ENCODE measurements around the gene DPYSL4.

DPYSL4 gene

DNA sequence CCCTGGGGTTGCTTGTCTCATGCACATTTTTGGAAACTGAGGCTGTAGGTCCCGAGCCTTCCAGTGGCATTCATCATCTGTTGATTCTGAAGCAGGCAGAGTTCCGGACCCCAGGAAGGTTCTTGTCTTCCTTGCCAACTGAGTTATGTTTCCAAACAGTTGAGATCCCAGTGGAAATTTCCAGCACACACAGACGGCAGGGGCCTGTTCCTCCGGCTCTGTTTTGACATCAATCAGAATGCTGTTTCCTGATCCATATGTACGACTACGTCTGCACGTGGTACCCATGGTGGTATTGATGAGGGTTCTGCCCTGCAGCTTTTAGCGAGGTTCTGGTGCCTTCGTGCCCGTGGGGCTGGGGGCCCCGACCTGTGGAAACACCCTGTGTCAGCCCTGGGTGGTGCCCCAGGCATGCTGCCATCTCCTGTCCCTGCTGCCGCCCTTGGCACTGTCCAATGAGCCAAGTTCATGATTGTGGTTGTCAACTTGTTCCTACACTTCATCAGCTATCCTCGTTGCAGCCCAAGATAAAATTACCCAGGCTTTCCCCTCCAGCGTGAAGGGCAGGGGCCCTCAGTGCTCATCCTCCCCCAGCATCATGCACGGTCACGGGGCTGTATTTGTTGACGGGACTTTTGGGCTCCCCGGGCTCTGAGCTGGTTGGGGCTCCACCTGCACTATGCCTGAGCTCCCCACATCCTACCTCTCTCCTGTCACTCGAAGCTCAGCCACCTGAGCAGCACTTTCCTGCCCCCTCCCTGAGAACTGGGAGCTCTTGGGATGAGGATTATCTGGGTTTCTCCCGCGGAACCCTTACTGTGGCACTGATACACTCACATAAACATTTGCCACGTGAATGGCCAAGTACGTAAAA, 7.8 kb upstream of the DPYSL4 start:
- no peak for DNase-seq (ENCODE audit: low spot score)

- DNase-seq (ENCODE audit: low spot score) = no peak
Observed at GRCh38 chr10:132179551-132180392, 7.0 kb upstream of the DPYSL4 start.

DNA sequence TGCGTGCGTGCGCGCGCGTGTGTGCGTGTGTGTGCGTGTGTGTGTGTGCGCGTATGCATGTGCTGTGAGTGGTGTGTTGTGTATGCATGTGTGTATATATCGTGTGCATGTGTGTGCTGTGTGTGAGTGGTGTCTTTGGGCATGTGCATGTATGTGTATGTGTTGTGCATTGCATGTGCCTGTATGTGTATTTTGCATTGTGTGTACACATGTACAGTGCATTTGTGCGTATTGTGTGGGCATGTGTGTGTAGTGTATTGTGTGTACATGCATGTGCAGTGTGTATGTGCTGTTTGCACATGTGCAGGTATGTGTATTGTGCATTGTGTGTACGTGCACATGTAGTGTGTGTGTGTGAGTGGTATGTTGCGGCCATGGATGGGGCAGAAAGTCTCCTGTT, 6.0 kb upstream of the DPYSL4 start:
- DNase-seq (ENCODE audit: low spot score) = no peak

DNA sequence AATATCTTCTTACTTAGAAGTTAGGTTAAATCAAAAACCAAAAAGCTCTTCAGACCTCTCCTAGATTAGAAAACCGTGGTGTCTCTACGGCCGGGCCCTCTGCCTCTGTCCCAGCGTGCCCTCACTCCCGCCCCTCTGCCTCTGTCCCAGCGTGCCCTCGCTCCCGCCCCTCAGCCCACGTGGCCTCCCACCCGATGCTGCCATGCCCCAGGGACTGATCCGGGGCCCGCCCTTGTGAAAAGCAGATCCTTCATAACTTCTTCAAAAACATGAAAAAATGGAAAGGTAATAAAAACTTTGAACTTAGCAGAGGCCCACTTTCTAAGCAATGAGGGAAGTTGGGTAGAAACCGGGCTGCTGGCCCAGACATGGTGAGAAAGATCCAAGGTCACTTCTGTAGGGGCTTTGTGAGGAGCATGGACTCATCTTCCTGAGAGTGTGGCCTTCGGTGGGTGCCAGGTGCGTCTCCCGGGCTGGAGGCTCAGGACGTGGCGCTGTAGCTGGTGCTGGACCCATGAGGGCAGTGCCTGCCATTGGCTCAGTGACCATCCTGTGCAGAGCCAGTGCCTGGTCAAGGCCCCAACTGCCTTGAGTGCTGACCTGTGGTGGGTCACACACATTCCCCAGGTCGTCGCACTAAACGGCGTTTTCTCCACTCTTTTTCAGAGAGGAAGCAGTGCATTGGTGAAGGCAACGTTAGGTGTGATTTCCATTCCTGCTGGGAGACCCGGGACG, 4.9 kb upstream of the DPYSL4 start:
- no peak for DNase-seq (ENCODE audit: low spot score)

DNA sequence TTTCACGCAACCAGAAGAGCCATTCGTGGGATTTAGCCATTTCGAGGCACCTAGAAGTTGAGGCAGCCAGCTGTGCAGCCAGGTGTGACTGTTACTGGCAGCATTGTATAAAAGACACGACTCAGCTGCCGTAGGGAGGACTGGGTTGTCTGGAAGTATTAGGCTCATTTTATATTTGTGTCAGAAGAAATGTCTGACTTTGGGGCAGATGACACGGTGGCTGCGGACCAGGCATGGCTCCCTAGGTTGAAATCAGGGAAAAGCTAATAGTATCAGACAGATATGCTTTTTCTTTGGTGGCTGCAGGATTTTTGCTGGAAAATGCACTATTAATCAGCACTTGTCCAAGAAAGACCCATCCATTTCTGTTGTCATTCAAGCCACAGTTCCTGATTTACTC, 4.2 kb upstream of the DPYSL4 start:
- DNase-seq (ENCODE audit: low spot score) = no peak

DNA sequence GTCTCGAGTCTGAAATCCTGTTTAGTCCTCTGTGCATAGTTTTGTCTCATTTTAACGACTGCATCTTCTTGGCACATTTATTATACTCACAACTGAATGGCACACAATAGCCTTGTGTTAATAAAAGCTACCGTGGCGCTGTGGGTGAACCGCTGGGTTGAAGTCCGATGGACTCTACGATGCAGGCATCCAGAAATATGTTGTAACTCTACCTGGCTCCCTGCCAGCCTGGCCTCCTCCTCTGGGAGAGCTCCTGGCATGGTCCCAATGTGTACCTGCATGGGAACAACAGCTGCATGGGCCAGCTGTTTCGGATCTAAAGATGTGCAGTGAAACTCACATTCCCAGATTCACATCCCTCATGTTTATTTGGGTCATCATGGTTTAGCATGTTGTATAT, 3.7 kb upstream of the DPYSL4 start:
- DNase-seq (ENCODE audit: low spot score) = no peak

GRCh38 chr10:132184816-132185593, 1.7 kb upstream of the DPYSL4 start:
- no peak for DNase-seq (ENCODE audit: low spot score)

DNA sequence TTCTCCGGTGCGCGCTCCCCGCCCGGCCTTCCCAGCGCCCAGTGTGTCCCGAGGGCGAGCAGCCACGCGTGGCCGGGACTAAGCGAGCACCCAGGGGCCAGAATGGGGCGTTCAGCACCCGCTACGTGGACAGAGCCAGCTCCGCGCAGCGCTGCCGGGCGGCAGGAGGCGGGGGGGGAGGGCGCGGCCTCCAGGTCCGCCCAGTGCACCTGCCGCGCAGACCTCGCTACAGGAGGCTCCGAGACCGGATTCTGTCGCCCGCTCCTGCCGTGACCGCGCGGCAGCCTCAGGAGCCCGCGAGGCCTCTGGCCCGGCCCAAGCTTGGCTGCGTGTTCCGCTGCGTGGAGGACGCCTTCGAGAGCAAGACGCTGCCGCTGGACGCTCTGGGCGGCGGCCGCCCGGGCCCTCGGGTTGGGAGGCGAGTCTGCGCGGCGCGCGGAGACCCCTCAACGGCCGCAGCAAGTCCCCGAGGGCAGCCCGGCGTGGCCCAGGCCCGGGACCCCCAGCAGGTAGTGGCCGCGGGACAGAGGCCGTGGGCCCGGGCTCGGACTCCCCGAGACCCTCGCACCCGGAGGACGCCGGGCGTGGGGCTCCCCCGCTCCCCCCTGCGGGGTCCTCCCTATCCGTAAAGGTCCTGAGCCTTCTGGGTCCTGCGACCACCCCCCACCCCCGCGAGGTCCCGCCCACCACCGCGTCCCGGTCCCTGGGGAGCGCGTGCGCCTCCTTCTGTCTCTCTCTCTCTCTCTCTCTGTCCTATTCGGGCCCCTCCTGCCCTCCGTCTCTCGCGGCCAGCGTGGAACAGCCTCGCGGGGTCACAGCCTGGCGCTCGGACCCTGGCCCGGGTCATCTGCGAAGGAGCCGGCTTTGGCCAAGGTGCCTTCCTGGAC, 904 bp upstream of the DPYSL4 start:
- DNase-seq (ENCODE audit: low spot score) = peak; percentile 89

GRCh38 chr10:132187430-132188138, 836 bp downstream of the DPYSL4 start:
- peak; percentile 66 for DNase-seq (ENCODE audit: low spot score)

GRCh38 chr10:132188331-132188730, 1.6 kb downstream of the DPYSL4 start:
- no peak for DNase-seq (ENCODE audit: low spot score)

GRCh38 chr10:132189016-132189415, 2.3 kb downstream of the DPYSL4 start:
- no peak for DNase-seq (ENCODE audit: low spot score)

DNA sequence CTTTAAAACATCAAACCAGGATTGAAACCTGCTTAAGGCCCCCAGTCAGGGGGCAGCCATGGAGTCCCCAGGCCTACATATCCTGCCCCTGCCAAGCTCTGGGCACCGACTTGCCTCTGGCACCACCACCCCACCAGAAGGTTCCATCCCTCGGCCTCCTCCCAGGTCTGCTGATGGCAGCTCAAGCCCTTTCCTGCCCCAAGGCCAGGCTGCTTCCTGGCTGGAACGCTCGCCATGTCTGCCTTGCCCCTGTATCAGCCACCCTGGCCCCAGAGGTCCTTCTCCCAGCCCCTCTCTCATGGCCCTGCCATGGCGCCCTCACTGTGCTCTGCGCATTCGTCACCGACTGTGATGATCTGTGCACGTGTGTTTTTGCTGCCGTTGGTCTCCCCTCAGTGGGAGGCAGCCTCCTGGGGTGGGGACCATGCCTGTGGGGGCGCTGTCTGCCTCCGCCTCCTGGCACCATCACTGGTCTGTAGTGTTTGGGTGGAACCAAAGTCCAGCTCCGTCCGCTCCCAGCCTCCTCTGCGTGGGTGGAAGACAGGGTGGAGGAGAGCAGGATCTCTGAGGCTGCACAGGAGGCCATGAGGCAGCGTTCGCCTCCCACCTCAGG, 3.2 kb downstream of the DPYSL4 start:
- DNase-seq (ENCODE audit: low spot score) = no peak

GRCh38 chr10:132192076-132192975, 5.6 kb downstream of the DPYSL4 start:
- no peak for DNase-seq (ENCODE audit: low spot score)

DNA sequence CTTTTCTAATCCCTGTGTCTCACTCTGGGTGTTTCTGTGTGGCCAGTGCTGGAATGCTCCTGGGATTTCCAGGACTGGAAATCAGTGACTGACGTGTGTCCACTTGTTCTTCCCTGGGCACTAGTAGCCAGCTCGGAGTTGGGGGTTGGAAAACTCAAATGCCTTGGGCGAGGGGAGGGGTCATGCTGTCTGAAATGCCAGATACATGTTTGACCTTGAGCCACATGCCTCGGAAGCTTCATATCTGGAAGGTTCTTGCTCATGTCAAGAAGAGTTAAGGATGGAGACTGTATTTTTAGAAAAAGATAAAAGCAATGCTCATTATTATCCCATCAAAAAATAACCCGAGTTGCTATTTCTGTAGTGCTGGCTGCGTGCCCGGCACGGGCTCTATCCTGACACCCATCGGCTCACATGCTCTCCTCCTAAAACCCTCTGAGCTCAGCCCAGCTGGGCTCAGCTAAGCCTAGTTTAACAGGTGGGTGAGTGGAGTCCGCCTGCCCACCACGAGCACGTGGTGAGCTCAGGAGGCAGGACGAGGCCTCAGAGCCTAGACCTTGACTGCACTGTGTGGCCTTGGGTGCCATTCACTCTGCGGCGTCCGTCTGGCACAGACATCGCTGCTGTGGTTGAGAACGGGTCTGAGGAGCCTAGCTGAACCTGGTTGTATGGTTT, 6.4 kb downstream of the DPYSL4 start:
- no peak for DNase-seq (ENCODE audit: low spot score)

- peak; percentile 83 for DNase-seq (ENCODE audit: low spot score)
Observed at GRCh38 chr10:132193907-132194552, 7.3 kb downstream of the DPYSL4 start.

- DNase-seq (ENCODE audit: low spot score) = no peak
Observed at GRCh38 chr10:132194726-132195125, 8.0 kb downstream of the DPYSL4 start.

- no peak for DNase-seq (ENCODE audit: low spot score)
Observed at GRCh38 chr10:132195366-132196075, 8.8 kb downstream of the DPYSL4 start.
